Measurements from ENCODE around the gene SART3. TPM values are rescaled to one million over a fixed set of nuclear protein-coding genes. Genes with fewer than 3 reads are reported as not detected.

The SART3 gene
- total RNA-seq, 1 donor from 2014 or later, result 79.0 TPM

DNA sequence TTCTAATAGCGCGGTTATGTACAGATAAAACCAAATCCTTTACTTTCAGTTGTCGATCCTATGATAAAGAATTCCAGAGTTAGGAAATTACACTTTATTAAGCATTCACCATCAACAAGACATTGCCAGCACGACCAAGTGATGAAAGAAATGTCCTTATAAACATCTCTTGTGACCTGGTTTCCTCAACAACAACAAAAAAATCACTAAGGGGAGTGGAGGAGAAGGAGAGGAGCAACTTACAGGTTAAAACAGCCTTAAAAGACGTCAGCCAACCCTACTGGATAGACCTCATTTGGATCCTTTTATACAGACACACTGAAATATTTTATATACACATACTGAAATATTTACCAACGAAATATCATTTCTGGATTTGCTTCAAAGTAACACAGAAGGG is 22.8 kb downstream of the SART3 start:
- peaks cover 22% of the 10 kb centered on the region for H3K36me3 Mint-ChIP-seq
- Histone ChIP-seq H4K20me1 (ENCODE audit: low read depth) (peaks cover 30% of the 10 kb centered on the region), H3K27ac (no peak overlapping the region), H3K79me2 (ENCODE audit: low read depth) (peaks cover 50% of the 10 kb centered on the region), H3K36me3 (peaks cover 5% of the 10 kb centered on the region), H2AFZ (replicated peaks) (no peak overlapping the region), H3K4me3 (no peak overlapping the region), H3K9ac (no peak overlapping the region), H3K9me3 (ENCODE audit: low read depth) (no peaks in the 10 kb centered on the region), H3K4me1 (no peaks in the 10 kb centered on the region), H3F3A (ENCODE audit: low read depth) (no peaks in the 10 kb centered on the region), H3K4me2 (no peak overlapping the region), H3K27me3 (no peaks in the 10 kb centered on the region)
- no peak for TF ChIP-seq EZH2phosphoT487 (IDR thresholded peaks at IDR 0.05)
- no peaks in the 10 kb centered on the region for H3K27me3 Mint-ChIP-seq (ENCODE audit: insufficient read depth, low read depth)
- DNase-seq (ENCODE audit: low spot score), result no peak
- no peak overlapping the region for H3K27ac Mint-ChIP-seq
- H3K4me3 Mint-ChIP-seq, result no peak overlapping the region
- no peaks in the 10 kb centered on the region for H3K4me1 Mint-ChIP-seq
- H3K9me3 Mint-ChIP-seq, result no peaks in the 10 kb centered on the region

- Histone ChIP-seq H3K27ac (no peak overlapping the region), H3K9ac (no peak overlapping the region), H3K4me3 (no peak overlapping the region), H3K79me2 (ENCODE audit: low read depth) (peaks cover 16% of the 10 kb centered on the region), H3K36me3 (peaks cover 3% of the 10 kb centered on the region), H3K4me1 (peaks cover 15% of the 10 kb centered on the region), H2AFZ (replicated peaks) (no peak overlapping the region), H3K27me3 (no peaks in the 10 kb centered on the region), H3K9me3 (ENCODE audit: low read depth) (no peaks in the 10 kb centered on the region), H4K20me1 (ENCODE audit: low read depth) (peaks cover 17% of the 10 kb centered on the region), H3F3A (ENCODE audit: low read depth) (peaks cover 21% of the 10 kb centered on the region), H3K4me2 (no peak overlapping the region)
- Mint-ChIP-seq H3K9me3 (no peaks in the 10 kb centered on the region), H3K36me3 (peaks cover 39% of the 10 kb centered on the region), H3K27me3 (ENCODE audit: insufficient read depth, low read depth) (peaks cover 3% of the 10 kb centered on the region), H3K4me3 (no peak overlapping the region), H3K4me1 (peaks cover 13% of the 10 kb centered on the region), H3K27ac (no peak overlapping the region)
- TF ChIP-seq EZH2phosphoT487 (IDR thresholded peaks at IDR 0.05), result no peak
- no peak for TF ChIP-seq EZH2 (IDR thresholded peaks at IDR 0.05)
- TF ChIP-seq, protein P1, sequence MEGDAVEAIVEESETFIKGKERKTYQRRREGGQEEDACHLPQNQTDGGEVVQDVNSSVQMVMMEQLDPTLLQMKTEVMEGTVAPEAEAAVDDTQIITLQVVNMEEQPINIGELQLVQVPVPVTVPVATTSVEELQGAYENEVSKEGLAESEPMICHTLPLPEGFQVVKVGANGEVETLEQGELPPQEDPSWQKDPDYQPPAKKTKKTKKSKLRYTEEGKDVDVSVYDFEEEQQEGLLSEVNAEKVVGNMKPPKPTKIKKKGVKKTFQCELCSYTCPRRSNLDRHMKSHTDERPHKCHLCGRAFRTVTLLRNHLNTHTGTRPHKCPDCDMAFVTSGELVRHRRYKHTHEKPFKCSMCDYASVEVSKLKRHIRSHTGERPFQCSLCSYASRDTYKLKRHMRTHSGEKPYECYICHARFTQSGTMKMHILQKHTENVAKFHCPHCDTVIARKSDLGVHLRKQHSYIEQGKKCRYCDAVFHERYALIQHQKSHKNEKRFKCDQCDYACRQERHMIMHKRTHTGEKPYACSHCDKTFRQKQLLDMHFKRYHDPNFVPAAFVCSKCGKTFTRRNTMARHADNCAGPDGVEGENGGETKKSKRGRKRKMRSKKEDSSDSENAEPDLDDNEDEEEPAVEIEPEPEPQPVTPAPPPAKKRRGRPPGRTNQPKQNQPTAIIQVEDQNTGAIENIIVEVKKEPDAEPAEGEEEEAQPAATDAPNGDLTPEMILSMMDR (IDR thresholded peaks at IDR 0.05), result no peak
- DNase-seq (ENCODE audit: low spot score), result no peak
Measured at GRCh38 chr12:108531929-108532848, 28.8 kb downstream of the SART3 start.

DNA sequence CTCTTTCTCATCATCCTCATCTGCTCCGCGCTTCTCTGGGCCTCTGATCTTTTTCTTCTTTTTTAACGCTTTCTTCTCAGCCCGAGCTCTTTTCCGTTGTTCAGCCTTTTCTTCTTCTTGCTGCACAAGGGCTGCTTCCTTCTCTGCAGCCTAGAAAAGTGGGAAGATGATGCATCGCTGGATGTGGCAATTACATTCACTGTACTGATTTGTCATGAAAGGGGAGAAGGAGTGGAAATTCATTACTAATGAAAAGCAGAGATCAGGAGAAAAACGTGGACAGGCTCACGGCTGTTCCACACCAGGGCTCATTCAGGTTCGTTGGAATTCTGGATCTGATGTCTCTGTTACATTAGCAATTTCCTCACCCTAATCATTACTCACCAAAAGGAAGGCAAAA is 30.8 kb downstream of the SART3 start:
- H2AFZ ChIP-seq (replicated peaks), result no peak overlapping the region
- DNase-seq (ENCODE audit: low spot score), result no peak
- H3K27ac ChIP-seq, result no peak overlapping the region
- H3K79me2 ChIP-seq (ENCODE audit: low read depth), result peaks cover 23% of the 10 kb centered on the region
- no peaks in the 10 kb centered on the region for H3K9me3 ChIP-seq (ENCODE audit: low read depth)
- Mint-ChIP-seq H3K27me3 (ENCODE audit: insufficient read depth, low read depth) (peaks cover 3% of the 10 kb centered on the region), H3K9me3 (no peaks in the 10 kb centered on the region), H3K36me3 (peaks cover 44% of the 10 kb centered on the region), H3K4me1 (peaks cover 33% of the 10 kb centered on the region), H3K27ac (no peak overlapping the region), H3K4me3 (no peak overlapping the region)
- no peak overlapping the region for H3K9ac ChIP-seq
- no peak overlapping the region for H3K4me2 ChIP-seq
- H3K4me3 ChIP-seq, result no peak overlapping the region
- H3K27me3 ChIP-seq, result no peaks in the 10 kb centered on the region
- TF ChIP-seq, protein P1 (IDR thresholded peaks at IDR 0.05), result no peak
- TF ChIP-seq EZH2 (IDR thresholded peaks at IDR 0.05) (no peak), EZH2phosphoT487 (IDR thresholded peaks at IDR 0.05) (no peak)
- no peaks in the 10 kb centered on the region for H3K36me3 ChIP-seq
- peaks cover 31% of the 10 kb centered on the region for H3K4me1 ChIP-seq
- peaks cover 41% of the 10 kb centered on the region for H3F3A ChIP-seq (ENCODE audit: low read depth)
- H4K20me1 ChIP-seq (ENCODE audit: low read depth), result peaks cover 34% of the 10 kb centered on the region

DNA sequence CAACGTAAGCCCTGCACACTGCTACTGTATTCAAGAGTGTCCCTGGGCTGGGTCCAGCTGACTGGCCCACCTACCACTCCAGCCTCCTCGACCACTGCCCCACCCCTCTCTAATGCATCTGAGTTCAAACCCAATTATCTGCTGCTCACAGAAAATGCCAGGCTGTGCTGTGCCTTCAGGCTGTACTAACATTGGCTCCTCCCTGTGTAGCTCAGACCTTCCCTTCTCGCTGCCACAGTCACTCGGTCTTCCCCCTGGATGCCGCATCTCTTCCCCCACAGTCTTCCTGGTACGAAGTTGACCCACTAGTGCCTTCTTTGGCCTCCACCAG is 33.8 kb downstream of the SART3 start:
- Histone ChIP-seq H3K9ac (no peak overlapping the region), H2AFZ (replicated peaks) (no peak overlapping the region), H3K9me3 (ENCODE audit: low read depth) (no peaks in the 10 kb centered on the region), H3K36me3 (peaks cover 9% of the 10 kb centered on the region), H3K4me1 (peaks cover 38% of the 10 kb centered on the region), H3K79me2 (ENCODE audit: low read depth) (peaks cover 34% of the 10 kb centered on the region), H3K4me2 (peak overlapping the region; percentile 62), H3K27ac (peak overlapping the region; percentile 95), H3F3A (ENCODE audit: low read depth) (peaks cover 47% of the 10 kb centered on the region), H3K4me3 (peak overlapping the region; percentile 3), H4K20me1 (ENCODE audit: low read depth) (peaks cover 47% of the 10 kb centered on the region), H3K27me3 (no peaks in the 10 kb centered on the region)
- peaks cover 36% of the 10 kb centered on the region for H3K4me1 Mint-ChIP-seq
- H3K9me3 Mint-ChIP-seq, result no peaks in the 10 kb centered on the region
- TF ChIP-seq, protein P1 (IDR thresholded peaks at IDR 0.05), result no peak
- TF ChIP-seq EZH2 (IDR thresholded peaks at IDR 0.05), result no peak
- no peak for TF ChIP-seq EZH2phosphoT487 (IDR thresholded peaks at IDR 0.05)
- peaks cover 7% of the 10 kb centered on the region for H3K27me3 Mint-ChIP-seq (ENCODE audit: insufficient read depth, low read depth)
- H3K27ac Mint-ChIP-seq, result peak overlapping the region; percentile 75
- no peak for DNase-seq (ENCODE audit: low spot score)
- peaks cover 53% of the 10 kb centered on the region for H3K36me3 Mint-ChIP-seq
- peak overlapping the region; percentile 39 for H3K4me3 Mint-ChIP-seq

All from neural progenitor cell (in vitro differentiated cells).